Fibroblast of mammary gland (primary cell): Measurements from ENCODE around the gene HSD17B14.

Source experiments
- DNase-seq: peaks from one replicate; pipeline ENCODE4 v3.0.0-alpha.2; 2010; ENCODE audit warnings: low read depth
- H3K4me3 ChIP-seq: 2 replicates; pipeline ENCODE4 v1.5.1; 2011; ENCODE audit warnings: low read depth, mild to moderate bottlenecking, low read length, moderate library complexity; ENCODE audit not compliant: control insufficient read depth
- TF ChIP-seq, protein P1 (sequence below): conservative IDR thresholded peaks from 2 replicates; pipeline ENCODE4 v1.5.1; 2011; ENCODE audit warnings: low read depth, low read length, inconsistent platforms; ENCODE audit not compliant: control insufficient read depth, insufficient read depth

The HSD17B14 gene

DNA sequence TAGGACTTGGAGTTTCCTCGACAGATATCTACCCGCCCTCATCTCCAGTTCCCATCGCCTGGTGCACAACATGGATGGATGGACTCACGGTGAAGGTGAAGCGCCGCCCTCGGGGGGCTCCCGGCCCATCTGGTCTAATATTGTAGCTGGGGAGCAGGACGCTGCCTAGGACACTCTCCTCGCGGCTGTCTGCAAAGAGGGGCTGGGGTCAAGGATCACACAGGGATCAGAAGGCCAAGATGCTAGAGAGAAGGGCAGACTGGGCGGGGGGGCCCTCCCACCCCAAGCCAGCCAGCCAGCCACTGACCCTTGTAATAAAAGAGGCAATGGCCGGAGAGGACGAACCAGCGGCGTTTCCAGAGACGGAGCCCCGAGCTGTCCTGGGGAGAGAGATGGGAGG lies 25.0 kb upstream of the HSD17B14 start:
- TF ChIP-seq, protein P1, sequence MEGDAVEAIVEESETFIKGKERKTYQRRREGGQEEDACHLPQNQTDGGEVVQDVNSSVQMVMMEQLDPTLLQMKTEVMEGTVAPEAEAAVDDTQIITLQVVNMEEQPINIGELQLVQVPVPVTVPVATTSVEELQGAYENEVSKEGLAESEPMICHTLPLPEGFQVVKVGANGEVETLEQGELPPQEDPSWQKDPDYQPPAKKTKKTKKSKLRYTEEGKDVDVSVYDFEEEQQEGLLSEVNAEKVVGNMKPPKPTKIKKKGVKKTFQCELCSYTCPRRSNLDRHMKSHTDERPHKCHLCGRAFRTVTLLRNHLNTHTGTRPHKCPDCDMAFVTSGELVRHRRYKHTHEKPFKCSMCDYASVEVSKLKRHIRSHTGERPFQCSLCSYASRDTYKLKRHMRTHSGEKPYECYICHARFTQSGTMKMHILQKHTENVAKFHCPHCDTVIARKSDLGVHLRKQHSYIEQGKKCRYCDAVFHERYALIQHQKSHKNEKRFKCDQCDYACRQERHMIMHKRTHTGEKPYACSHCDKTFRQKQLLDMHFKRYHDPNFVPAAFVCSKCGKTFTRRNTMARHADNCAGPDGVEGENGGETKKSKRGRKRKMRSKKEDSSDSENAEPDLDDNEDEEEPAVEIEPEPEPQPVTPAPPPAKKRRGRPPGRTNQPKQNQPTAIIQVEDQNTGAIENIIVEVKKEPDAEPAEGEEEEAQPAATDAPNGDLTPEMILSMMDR = no peak
- DNase-seq = no peak
- H3K4me3 ChIP-seq = no peak overlapping the region

GRCh38 chr19:48859711-48860572 lies 23.7 kb upstream of the HSD17B14 start:
- no peak for DNase-seq
- TF ChIP-seq, protein P1 = no peak
- no peak overlapping the region for H3K4me3 ChIP-seq

- DNase-seq = no peak
- TF ChIP-seq, protein P1 = no peak
These were observed 22.9 kb upstream of the HSD17B14 start for GRCh38 chr19:48858984-48859710.

GRCh38 chr19:48856921-48857320 lies 20.6 kb upstream of the HSD17B14 start:
- DNase-seq = no peak

More at GRCh38 chr19:48858984-48859710, 22.9 kb upstream of the HSD17B14 start:
- no peak overlapping the region for H3K4me3 ChIP-seq

GRCh38 chr19:48854103-48854502 lies 17.8 kb upstream of the HSD17B14 start:
- TF ChIP-seq, protein P1 = no peak
- H3K4me3 ChIP-seq = no peak overlapping the region
- DNase-seq = no peak

More at GRCh38 chr19:48856921-48857320, 20.6 kb upstream of the HSD17B14 start:
- no peak overlapping the region for H3K4me3 ChIP-seq
- TF ChIP-seq, protein P1 = no peak

DNA sequence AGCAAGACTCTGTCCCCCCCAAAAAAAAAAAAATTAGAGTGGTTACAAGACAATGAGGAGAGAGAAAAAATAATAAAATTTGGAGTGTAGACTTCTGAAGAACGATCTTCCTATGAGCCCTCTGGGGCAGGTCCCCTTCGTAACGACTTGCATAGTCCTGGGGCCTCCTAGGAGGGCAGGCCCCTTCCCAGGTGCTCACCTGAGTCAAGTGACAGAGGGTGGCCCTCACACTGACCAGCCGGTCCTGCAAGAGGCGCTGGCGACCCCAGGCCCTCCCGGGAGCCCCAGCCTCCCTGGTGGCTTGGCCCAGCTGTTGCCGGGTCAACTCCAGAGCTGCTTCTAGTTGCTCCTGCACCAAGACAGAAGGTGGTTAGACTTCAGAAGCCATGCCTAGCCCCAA lies 17.2 kb upstream of the HSD17B14 start:
- TF ChIP-seq, protein P1 = no peak
- DNase-seq = no peak
- H3K4me3 ChIP-seq = no peak overlapping the region
